ENCODE measurements around the gene ARHGEF25. TPM values are rescaled to one million over a fixed set of nuclear protein-coding genes. Genes with fewer than 3 reads are reported as not detected.
A peak's percentile ranks its signal among the peaks of the same experiment; 100 is the strongest.

Gene ARHGEF25
- total RNA-seq, 2 experiments from 2014 or later: 0.37 TPM

- Mint-ChIP-seq H3K36me3 (ENCODE audit: low read depth) (peaks cover 38% of the 10 kb centered on the region), H3K4me1 (ENCODE audit: low read depth) (peaks cover 24% of the 10 kb centered on the region), H3K9me3 (ENCODE audit: insufficient read depth) (no peaks in the 10 kb centered on the region), H3K4me3 (no peak overlapping the region), H3K27me3 (ENCODE audit: low read depth) (no peaks in the 10 kb centered on the region), H3K27ac (peak overlapping the region; percentile 73)
- ATAC-seq (no peak), DNase-seq (no peak)
- ChIA-PET CTCF (interaction anchor here (1.5 to 1.7 kb wide), 2 partner anchors 19 to 20 kb away, joined by 4 to 8 read pairs; no protein-coding TSS in a partner anchor), POLR2A (no interaction called here)
Measured at GRCh38 chr12:57603324-57603723, 7.9 kb upstream of the ARHGEF25 start.

- ChIA-PET CTCF (interaction anchor here (1.5 to 1.7 kb wide), 2 partner anchors 19 to 20 kb away, joined by 4 to 8 read pairs; no protein-coding TSS in a partner anchor), POLR2A (no interaction called here)
- H3K4me3 Mint-ChIP-seq: peak overlapping the region; percentile 73
- H3K27ac Mint-ChIP-seq: peak overlapping the region; percentile 73
- H3K4me1 Mint-ChIP-seq (ENCODE audit: low read depth): peaks cover 24% of the 10 kb centered on the region
- H3K36me3 Mint-ChIP-seq (ENCODE audit: low read depth): peaks cover 35% of the 10 kb centered on the region
- no peak for ATAC-seq
- no peaks in the 10 kb centered on the region for H3K27me3 Mint-ChIP-seq (ENCODE audit: low read depth)
- no peak for DNase-seq
- no peaks in the 10 kb centered on the region for H3K9me3 Mint-ChIP-seq (ENCODE audit: insufficient read depth)
Measured at GRCh38 chr12:57603815-57604453, 7.3 kb upstream of the ARHGEF25 start.

GRCh38 chr12:57604454-57604991 is 6.7 kb upstream of the ARHGEF25 start, which contains the start of gene DTX3:
DTX3 (plus strand) TSS chr12:57604824; CDS start chr12:57606518, 1,694 bp downstream.
- Mint-ChIP-seq H3K4me3 (peak within 1 kb of the TSS; percentile 76), H3K9me3 (ENCODE audit: insufficient read depth) (no peaks in the 10 kb centered on the region), H3K4me1 (ENCODE audit: low read depth) (peaks cover 24% of the 10 kb centered on the region), H3K27ac (peak within 1 kb of the TSS; percentile 86), H3K27me3 (ENCODE audit: low read depth) (no peaks in the 10 kb centered on the region), H3K36me3 (ENCODE audit: low read depth) (peaks cover 29% of the 10 kb centered on the region)
- POLR2A ChIA-PET: no interaction called here
- peak; percentile 65 for ATAC-seq
- DNase-seq: peak; percentile 58
- CTCF ChIA-PET: interaction anchor here (1.3 kb wide), 1 partner anchor 23 kb away, joined by 3 read pairs; no protein-coding TSS in a partner anchor

- H3K27ac Mint-ChIP-seq: peak overlapping the region; percentile 71
- H3K27me3 Mint-ChIP-seq (ENCODE audit: low read depth): peaks cover under 1% of the 10 kb centered on the region
- H3K36me3 Mint-ChIP-seq (ENCODE audit: low read depth): peaks cover 24% of the 10 kb centered on the region
- CTCF ChIA-PET: interaction anchor here (1.3 to 3.3 kb wide), 6 partner anchors 9 to 40 kb away, joined by 3 to 20 read pairs (median 4); no protein-coding TSS in a partner anchor
- peaks cover 24% of the 10 kb centered on the region for H3K4me1 Mint-ChIP-seq (ENCODE audit: low read depth)
- H3K4me3 Mint-ChIP-seq: peak overlapping the region; percentile 76
- DNase-seq (no peak), ATAC-seq (peak; percentile 52)
- H3K9me3 Mint-ChIP-seq (ENCODE audit: insufficient read depth): no peaks in the 10 kb centered on the region
- POLR2A ChIA-PET: interaction anchor here (0.5 to 1.4 kb wide), 5 partner anchors 10 to 118 kb away, joined by 3 to 5 read pairs (median 3); no protein-coding TSS in a partner anchor
Measured at GRCh38 chr12:57604992-57605810, 6.0 kb upstream of the ARHGEF25 start.

- peaks cover 18% of the 10 kb centered on the region for H3K36me3 Mint-ChIP-seq (ENCODE audit: low read depth)
- no peak overlapping the region for H3K27ac Mint-ChIP-seq
- peaks cover 30% of the 10 kb centered on the region for H3K4me1 Mint-ChIP-seq (ENCODE audit: low read depth)
- peaks cover 5% of the 10 kb centered on the region for H3K27me3 Mint-ChIP-seq (ENCODE audit: low read depth)
- H3K4me3 Mint-ChIP-seq: peak overlapping the region; percentile 76
- no peaks in the 10 kb centered on the region for H3K9me3 Mint-ChIP-seq (ENCODE audit: insufficient read depth)
- no peak for ATAC-seq
- POLR2A ChIA-PET: interaction anchor here (0.8 to 1.4 kb wide), 4 partner anchors 9 to 15 kb away, joined by 3 to 5 read pairs (median 4); no protein-coding TSS in a partner anchor
- no peak for DNase-seq
- CTCF ChIA-PET: interaction anchor here (1.3 to 3.3 kb wide), 6 partner anchors 8 to 40 kb away, joined by 3 to 20 read pairs (median 4); no protein-coding TSS in a partner anchor
Measured at GRCh38 chr12:57605811-57606311, 5.4 kb upstream of the ARHGEF25 start.

GRCh38 chr12:57606399-57606798 is 4.8 kb upstream of the ARHGEF25 start:
- Mint-ChIP-seq H3K4me1 (ENCODE audit: low read depth) (peaks cover 31% of the 10 kb centered on the region), H3K36me3 (ENCODE audit: low read depth) (peaks cover 14% of the 10 kb centered on the region), H3K27ac (no peak overlapping the region), H3K27me3 (ENCODE audit: low read depth) (peaks cover 5% of the 10 kb centered on the region), H3K9me3 (ENCODE audit: insufficient read depth) (no peaks in the 10 kb centered on the region), H3K4me3 (no peak overlapping the region)
- DNase-seq (no peak), ATAC-seq (no peak)
- CTCF ChIA-PET: interaction anchor here (1.3 to 3.3 kb wide), 5 partner anchors 8 to 39 kb away, joined by 3 to 20 read pairs (median 5); no protein-coding TSS in a partner anchor
- POLR2A ChIA-PET: interaction anchor here (1.4 kb wide), 1 partner anchor 13 kb away, joined by 5 read pairs; no protein-coding TSS in a partner anchor

- H3K4me1 Mint-ChIP-seq (ENCODE audit: low read depth): peaks cover 31% of the 10 kb centered on the region
- no peaks in the 10 kb centered on the region for H3K9me3 Mint-ChIP-seq (ENCODE audit: insufficient read depth)
- H3K27ac Mint-ChIP-seq: no peak overlapping the region
- peaks cover 6% of the 10 kb centered on the region for H3K27me3 Mint-ChIP-seq (ENCODE audit: low read depth)
- ChIA-PET CTCF (interaction anchor here (2.6 to 3.3 kb wide), 2 partner anchors 14 to 23 kb away, joined by 13 to 20 read pairs; no protein-coding TSS in a partner anchor), POLR2A (no interaction called here)
- H3K36me3 Mint-ChIP-seq (ENCODE audit: low read depth): peaks cover 9% of the 10 kb centered on the region
- DNase-seq (no peak), ATAC-seq (no peak)
- no peak overlapping the region for H3K4me3 Mint-ChIP-seq
Measured at GRCh38 chr12:57606821-57607220, 4.4 kb upstream of the ARHGEF25 start.

- H3K27me3 Mint-ChIP-seq (ENCODE audit: low read depth): peaks cover 16% of the 10 kb centered on the region
- no peaks in the 10 kb centered on the region for H3K9me3 Mint-ChIP-seq (ENCODE audit: insufficient read depth)
- ChIA-PET POLR2A (no interaction called here), CTCF (interaction anchor here (0.7 to 3.3 kb wide), 4 partner anchors 13 to 29 kb away, joined by 3 to 13 read pairs (median 4); no protein-coding TSS in a partner anchor)
- H3K27ac Mint-ChIP-seq: no peak overlapping the region
- H3K4me1 Mint-ChIP-seq (ENCODE audit: low read depth): peaks cover 31% of the 10 kb centered on the region
- H3K36me3 Mint-ChIP-seq (ENCODE audit: low read depth): no peaks in the 10 kb centered on the region
- no peak overlapping the region for H3K4me3 Mint-ChIP-seq
- ATAC-seq: no peak
- no peak for DNase-seq
Measured at GRCh38 chr12:57607958-57608663, 3.1 kb upstream of the ARHGEF25 start.

- no peak overlapping the region for H3K4me3 Mint-ChIP-seq
- no peak for DNase-seq
- H3K9me3 Mint-ChIP-seq (ENCODE audit: insufficient read depth): no peaks in the 10 kb centered on the region
- peaks cover 24% of the 10 kb centered on the region for H3K4me1 Mint-ChIP-seq (ENCODE audit: low read depth)
- CTCF ChIA-PET: interaction anchor here (1.7 kb wide), 1 partner anchor 26 kb away, joined by 5 read pairs; no protein-coding TSS in a partner anchor
- H3K27me3 Mint-ChIP-seq (ENCODE audit: low read depth): peaks cover 23% of the 10 kb centered on the region
- H3K36me3 Mint-ChIP-seq (ENCODE audit: low read depth): no peaks in the 10 kb centered on the region
- POLR2A ChIA-PET: no interaction called here
- no peak for ATAC-seq
- no peak overlapping the region for H3K27ac Mint-ChIP-seq
Measured at GRCh38 chr12:57609101-57609780, 2.0 kb upstream of the ARHGEF25 start.

- Mint-ChIP-seq H3K36me3 (ENCODE audit: low read depth) (no peaks in the 10 kb centered on the region), H3K27ac (no peak overlapping the region), H3K4me1 (ENCODE audit: low read depth) (peaks cover 19% of the 10 kb centered on the region), H3K27me3 (ENCODE audit: low read depth) (peaks cover 30% of the 10 kb centered on the region), H3K9me3 (ENCODE audit: insufficient read depth) (no peaks in the 10 kb centered on the region), H3K4me3 (peak overlapping the region; percentile 51)
- ATAC-seq (no peak), DNase-seq (no peak)
- ChIA-PET CTCF (interaction anchor here (1.0 to 1.7 kb wide), 3 partner anchors 13 to 27 kb away, joined by 3 to 5 read pairs (median 4); no protein-coding TSS in a partner anchor), POLR2A (interaction anchor here (1.0 kb wide), 1 partner anchor 10 kb away, joined by 4 read pairs; no protein-coding TSS in a partner anchor)
Measured at GRCh38 chr12:57609781-57610553, 1.3 kb upstream of the ARHGEF25 start.
